Suppressor macrophage treated with lipopolysaccharide for 1 hour (primary cell): ENCODE data around the gene HOXB9.

ENCODE experiments used
- DNase-seq, 3 donors: peaks; one replicate each; pipeline ENCODE4 v3.0.0-alpha.2; 2020 to 2022

The HOXB9 gene

GRCh38 chr17:48582750-48583069, 43.4 kb downstream of the HOXB9 start:
- no peak for DNase-seq

- no peak for DNase-seq
Observed at GRCh38 chr17:48579760-48580554, 46.2 kb downstream of the HOXB9 start.

- DNase-seq = no peak
Observed at GRCh38 chr17:48579471-48579759, 46.7 kb downstream of the HOXB9 start.

- DNase-seq = no peak
Observed at GRCh38 chr17:48578616-48579470, 47.3 kb downstream of the HOXB9 start.

- peak; percentile 66 to 82 (median 70) for DNase-seq
Observed at GRCh38 chr17:48577946-48578615, 48.1 kb downstream of the HOXB9 start, which contains the start of gene HOXB4. Gene HOXB4 (minus strand): TSS chr17:48578350. CDS start chr17:48578319, 31 bp downstream.

DNA sequence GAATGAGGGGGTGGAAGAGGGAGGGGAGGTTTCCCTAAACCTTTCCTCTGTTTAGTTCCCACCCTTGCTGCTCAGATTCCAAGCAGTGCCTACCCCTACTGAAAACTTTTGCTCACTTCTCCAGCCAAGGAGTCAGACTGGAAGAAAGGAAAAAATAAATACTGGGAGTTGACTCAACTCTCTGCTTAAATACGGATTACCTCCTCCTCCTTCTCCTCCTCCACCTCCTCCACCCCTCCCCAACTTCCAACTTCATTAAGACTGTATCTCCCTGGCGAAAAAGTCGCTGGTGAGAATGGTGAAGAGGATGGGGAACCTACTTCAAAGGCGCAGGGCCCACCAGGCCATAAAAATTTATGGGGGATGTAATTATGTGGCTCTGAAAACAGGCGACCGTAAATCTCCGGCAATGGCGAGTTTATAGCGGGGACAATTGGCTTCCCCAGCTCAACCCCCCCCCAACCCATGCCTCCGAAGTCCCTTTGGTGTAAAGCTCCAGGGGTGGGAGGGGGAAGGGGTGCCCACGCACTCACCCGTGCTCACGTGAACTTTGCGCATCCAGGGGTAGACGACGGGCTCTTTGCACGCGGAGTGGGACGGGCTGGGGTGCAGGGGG, 48.7 kb downstream of the HOXB9 start:
- no peak for DNase-seq

DNA sequence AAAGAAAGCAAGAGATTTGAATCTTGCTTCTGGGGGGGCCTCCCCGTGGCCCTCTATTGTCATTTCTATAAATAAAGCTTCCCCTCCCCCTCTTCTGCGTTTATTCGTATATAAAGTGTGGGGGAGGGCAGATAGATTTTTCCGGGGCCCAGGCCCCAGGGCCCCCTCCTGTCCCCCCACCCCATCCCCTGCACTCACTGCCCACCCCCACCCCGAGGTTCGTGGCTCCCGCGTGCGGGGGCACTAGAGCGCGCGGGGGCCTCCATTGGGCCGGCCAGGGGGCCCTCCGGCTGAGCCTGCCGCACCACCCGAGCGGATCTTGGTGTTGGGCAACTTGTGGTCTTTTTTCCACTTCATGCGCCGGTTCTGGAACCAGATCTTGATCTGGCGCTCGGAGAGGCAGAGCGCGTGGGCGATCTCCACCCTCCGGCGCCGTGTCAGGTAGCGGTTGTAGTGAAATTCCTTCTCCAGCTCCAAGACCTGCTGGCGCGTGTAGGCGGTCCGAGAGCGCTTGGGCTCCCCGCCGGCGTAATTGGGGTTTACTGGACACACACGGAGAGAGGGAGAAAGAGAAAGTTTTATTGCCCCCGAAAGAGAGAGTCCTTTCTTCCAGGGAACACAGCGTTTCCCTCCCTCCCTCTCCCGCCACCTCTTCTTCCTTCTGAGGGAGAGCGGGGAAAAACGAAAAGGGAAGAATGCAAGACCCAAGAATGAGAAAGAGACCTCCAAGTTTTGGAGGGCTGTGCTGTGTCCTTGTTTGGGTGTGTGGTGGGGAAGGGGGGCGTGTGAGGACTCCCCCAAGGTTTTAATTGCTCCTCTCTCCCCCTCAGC, 49.5 kb downstream of the HOXB9 start:
- DNase-seq = no peak

DNA sequence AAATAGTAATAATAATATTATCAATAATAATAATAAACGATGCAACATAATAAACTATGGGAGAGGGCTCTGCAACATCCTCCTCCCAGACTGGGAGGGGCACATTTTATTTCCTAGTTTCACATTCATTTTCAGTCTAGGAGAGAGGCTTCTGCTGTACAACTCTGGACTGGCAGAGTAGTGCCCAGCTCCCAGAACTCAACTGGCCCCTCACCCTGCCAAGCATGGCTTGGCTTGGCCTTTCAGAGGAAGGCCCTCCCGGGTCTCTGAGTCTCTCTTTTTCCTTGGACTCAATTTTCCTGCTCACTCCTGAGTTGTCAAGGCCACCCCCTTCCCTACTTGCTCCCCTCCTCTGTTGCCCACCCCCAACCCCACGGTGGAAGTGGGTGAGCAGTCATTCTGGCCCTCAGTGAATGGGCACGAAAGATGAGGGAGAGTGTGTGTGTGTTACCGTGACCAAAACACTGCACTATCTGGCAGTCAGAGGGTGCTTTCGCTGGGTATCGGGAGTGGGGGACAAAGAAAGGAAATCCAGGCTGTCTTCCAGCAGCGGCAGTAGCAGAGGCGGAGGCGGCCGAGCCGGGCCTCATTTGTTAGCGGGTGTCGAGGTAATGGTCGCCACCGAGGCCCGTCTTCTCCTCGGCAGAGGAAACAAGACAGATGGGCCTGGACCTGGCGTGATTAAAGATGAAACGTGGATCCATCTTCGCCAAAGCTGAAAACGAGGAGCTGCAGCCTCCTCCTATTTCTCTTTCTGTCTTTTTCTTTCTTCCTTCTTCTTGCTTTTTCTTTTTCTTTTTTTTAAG, 50.3 kb downstream of the HOXB9 start:
- DNase-seq = no peak

- DNase-seq = no peak
Observed at GRCh38 chr17:48575066-48575582, 51.0 kb downstream of the HOXB9 start.

- no peak for DNase-seq
Observed at GRCh38 chr17:48574505-48575065, 51.6 kb downstream of the HOXB9 start.

DNA sequence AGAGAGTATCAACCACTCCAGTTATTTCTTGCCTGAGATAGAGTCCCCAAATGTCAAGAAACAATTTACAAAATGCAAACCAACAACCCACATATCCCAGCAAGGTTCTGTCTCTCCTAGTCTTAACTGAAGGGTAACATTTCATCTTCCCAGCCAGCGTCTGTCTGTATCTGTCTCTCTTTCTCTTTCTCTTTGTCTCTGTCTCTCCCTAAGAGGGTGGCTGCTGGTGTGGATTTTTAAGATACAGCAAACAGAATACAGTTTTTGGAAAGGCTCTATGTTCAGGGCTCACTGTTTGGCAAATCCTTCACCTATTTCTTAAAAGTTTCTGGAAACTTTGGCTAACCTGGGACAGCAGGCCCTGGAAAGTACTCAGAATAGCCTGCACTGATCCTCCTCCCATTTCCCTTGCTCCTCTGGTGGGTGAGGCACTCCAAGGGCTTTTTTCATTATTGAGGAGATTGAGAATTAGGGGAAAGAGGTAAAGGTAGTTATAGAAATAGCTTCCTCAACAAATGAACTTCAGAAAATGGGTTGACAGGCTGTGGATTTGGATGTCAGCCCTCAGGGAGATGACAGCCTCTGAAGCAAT, 54.2 kb downstream of the HOXB9 start:
- no peak for DNase-seq
